Tibial nerve (tissue), 3 donors: ENCODE results near the gene ALDH3B1.
"Not testable (repeated sequence)": the region's sequence is repeated elsewhere in the genome, so short reads cannot be mapped to it uniquely, and the experiment has no call there.

Experiments
- CTCF ChIP-seq, 5 experiments: fragments of 200-600 bp in 3 of 5; fragments of 450-650 bp in 2 of 5; sonication (generic) in 3 of 5; IDR thresholded peaks; one replicate each; pipeline ENCODE4 v1.5.1; 2016 to 2019; ENCODE audit warnings: antibody characterized with exemption in 5 of 5, mild to moderate bottlenecking in 3 of 5, moderate library complexity in 2 of 5
- POLR2A ChIP-seq, 2 donors: fragments of 450-650 bp; IDR thresholded peaks; one replicate each; pipeline ENCODE4 v1.6.1; 2017; ENCODE audit warnings: antibody characterized with exemption in 2 of 2, mild to moderate bottlenecking in 2 of 2, moderate library complexity in 2 of 2

GRCh38 chr11:67991347-67992121, 18.6 kb upstream of the ALDH3B1 start:
- not testable (repeated sequence) for TF ChIP-seq CTCF, POLR2A (IDR thresholded peaks at IDR 0.05)
